ENCODE data around the gene TBK1. TPM values are rescaled to one million over a fixed set of nuclear protein-coding genes. Genes with fewer than 3 reads are reported as not detected.

TBK1 gene
- total RNA-seq, 1 donor from 2014 or later, result 28.6 TPM

DNA sequence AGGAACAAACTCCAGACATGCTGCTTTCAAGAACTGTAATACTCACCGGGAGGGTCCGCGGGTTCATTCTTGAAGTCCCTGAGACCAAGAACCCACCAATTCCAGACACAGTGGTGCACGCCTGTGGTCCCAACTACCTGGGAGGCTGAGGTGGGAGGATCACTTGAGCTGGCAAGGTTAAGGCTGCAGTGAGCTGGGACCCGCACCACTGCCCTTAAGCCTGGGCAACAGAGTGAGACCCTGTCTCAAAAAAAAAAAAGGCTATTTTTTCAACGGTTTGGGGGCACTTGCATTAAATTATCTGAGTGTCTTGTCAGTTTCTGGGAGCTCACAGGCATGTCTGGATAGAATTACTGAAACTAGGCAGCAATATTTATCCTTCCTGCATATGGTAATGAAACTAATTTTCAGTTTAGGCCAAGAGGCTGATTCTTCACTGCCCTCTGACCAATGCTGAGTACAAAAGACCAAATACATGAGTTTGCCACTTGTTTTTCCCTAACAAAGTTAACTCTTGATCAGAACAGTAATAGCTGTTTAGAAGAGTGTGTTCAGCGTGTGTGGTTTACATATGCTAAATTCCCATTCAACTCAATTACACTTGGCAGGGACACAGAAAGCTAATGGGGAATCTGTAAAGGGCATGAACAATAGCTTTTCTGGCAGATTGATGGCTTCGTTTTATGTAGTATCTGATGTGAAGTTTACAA lies 92.6 kb downstream of the TBK1 start:
- no peak for DNase-seq (ENCODE audit: low read depth in 2 of 2)

DNA sequence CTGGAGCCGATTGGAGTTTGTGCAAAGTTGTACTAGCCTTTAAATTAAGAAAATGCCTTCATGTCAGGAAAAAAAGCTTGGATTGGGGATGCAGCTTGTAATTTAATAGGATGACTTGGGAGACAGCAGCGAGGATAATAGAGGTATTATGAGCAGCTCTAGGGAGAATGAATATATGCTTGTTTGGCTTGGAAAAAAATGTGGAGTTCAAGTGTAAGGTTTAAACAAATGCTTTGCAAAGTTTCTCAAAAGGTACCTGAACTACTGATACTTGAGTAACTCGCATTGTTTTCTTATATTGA lies 93.1 kb downstream of the TBK1 start:
- DNase-seq (ENCODE audit: low read depth in 2 of 2), result no peak

DNA sequence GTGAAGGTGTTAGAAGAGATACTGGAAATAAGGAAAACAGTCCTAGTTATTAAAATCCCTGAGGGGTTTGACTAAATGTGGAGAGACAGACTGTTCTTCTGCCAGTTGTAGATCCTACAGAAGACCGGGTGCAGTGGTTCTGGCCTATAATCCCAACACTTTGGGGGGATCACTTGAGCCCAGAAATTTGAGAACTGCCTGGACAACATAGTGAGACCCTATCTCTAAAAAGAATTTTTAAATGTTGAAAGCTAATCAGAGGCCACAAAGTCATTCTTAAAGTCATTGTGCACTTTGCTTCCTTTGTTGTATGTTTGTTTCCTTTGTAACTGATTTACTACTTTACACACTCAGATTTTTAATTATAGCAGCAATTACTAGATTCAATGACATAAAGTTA lies 97.2 kb downstream of the TBK1 start:
- no peak for DNase-seq (ENCODE audit: low read depth in 2 of 2)

DNA sequence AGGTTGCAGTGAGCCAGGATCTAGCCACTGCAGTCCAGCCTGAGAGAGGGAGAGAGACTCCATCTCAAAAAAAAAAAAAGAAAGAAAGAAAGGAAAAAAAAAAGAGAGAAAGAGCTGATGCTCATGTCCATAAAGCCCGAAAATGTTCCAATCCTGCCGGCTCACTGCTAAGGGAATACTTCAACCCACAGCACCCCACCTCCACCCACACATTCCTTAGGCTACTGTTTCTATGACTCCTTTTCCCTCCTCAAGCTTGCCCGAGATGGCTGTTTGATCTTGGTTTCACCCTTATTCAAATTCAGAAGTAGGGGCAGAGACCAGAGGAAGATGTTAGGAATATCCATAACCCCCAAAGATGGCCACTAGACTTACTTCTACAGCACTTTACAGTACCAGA lies 98.8 kb downstream of the TBK1 start:
- no peak for DNase-seq (ENCODE audit: low read depth in 2 of 2)

DNA sequence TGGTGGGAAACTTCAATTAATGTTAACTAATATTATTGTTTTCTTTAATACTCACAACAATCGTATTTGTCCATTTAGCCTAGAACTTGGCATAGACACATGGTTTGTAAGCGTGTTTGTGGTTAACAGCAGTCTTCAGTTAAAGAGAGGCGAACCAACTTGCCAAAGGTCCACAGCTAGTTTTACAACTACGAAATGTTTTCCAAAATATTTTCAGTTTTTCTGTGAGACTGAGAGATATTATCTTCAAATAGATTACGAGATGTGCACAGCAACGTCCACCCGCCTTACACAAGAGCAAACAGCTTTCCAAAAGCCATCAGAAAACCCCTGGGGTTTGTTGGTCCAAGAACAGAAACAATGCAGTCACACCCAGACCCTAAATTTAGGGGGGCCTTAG lies 99.8 kb downstream of the TBK1 start:
- DNase-seq (ENCODE audit: low read depth in 2 of 2), result no peak

Other genes starting within 250 kb of the TBK1 start
- 3.3 and 4.0 TPM in 2 replicates for gene KICS2, start 229.8 kb upstream of the TBK1 start, total RNA-seq
- not detected in 2 replicates for gene C12orf56, start 61.4 kb upstream of the TBK1 start, total RNA-seq
- 33.1 and 44.8 TPM in 2 replicates for gene XPOT, start 47.7 kb upstream of the TBK1 start, total RNA-seq
- 16.3 and 17.7 TPM in 2 replicates for gene RASSF3, start 158.4 kb downstream of the TBK1 start, total RNA-seq